ENCODE measurements around the gene WDFY3.

WDFY3 gene

GRCh38 chr4:84660606-84661005 lies 305.9 kb downstream of the WDFY3 start:
- DNase-seq = no peak

DNA sequence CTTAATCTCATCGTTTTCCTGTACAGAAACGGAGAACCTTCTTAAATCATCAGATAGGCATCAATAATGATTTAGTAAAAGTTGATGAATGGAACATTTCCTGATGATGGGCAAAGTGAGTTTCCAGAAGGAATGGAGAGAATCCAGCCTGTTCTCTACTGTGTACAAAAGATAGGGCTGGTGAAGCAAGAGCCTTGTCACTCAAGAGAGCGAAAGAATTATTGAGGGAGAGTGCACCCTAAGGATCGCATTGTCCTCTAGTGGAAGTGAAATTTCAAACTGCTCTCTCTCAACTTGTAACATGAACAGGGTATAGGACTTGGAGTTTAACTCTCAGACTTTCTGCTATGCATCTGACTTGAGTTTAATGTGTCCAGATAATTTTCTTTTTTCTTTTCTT lies 314.0 kb downstream of the WDFY3 start:
- no peak for DNase-seq

DNA sequence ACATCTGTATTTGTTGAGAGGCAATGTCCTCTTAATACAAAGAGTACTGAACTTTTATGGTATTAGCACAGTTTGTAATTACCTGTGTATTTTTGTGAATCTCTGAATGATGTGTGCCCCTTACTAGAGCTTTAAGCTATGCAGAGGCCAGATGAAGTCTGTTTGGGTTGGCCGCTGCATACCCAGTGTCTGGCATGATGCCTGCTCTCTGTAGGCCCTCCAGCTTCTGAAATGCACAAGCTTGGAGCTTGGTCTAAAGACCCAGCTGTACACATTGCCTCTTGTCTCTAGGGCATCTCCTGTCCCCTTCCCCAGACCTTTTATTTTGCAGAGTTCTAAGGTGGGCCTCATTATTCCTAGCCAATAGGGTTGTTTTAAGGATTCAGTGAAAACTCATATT lies 315.0 kb downstream of the WDFY3 start:
- no peak for DNase-seq

DNA sequence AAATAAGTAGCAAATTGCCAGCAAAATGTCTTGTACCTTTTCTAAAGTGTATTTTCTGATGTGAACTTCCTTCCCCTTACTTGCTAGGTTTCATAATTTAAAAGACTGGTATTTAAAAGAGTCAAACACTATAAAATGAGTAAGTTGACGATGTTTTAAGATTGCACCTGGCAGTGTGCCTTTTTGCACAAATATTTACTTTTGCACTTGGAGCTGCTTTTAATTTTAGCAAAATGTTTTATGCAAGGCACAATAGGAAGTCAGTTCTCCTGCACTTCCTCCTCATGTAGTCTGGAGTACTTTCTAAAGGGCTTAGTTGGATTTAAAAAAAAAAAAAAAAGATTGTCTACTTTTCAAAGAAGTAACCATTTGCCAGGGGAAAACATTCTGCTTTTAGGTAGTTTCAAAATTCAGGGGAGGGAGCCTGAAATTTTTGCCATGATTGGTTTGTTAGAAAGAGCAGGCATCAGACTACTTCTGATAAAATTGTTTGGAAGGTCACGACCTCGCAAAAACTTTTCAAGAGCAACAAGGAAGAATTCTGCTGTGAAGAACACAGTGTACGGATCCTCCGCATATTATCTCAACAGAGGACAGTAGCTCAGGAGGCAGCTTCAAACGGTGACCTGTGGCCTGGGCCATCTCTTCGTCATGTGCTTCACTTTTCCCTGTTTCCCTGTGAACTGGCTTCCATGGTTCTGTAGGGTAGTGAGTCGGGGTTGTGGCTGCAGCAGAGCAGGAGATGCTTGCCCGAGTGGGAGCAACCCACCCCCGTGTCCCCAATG lies 317.4 kb downstream of the WDFY3 start:
- DNase-seq = no peak

DNA sequence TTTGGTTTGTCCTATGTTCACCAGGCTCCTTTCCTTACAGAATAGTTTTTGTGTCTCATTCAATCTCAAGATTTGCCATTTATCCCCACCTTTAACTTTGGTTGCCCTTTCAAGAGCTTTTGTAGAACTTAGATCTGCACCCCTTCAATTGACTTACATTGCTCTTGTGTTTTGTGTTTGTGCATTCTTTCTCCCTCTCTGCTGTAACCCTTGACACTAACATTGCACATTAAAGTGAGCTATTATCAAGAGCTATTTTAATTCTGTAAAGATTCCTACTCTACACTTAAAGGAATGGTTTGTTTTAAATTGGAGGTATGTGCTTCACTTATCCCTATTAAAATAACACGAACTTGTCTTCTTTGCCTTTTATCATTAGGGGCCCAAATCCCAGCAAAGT lies 318.3 kb downstream of the WDFY3 start:
- DNase-seq = no peak

DNA sequence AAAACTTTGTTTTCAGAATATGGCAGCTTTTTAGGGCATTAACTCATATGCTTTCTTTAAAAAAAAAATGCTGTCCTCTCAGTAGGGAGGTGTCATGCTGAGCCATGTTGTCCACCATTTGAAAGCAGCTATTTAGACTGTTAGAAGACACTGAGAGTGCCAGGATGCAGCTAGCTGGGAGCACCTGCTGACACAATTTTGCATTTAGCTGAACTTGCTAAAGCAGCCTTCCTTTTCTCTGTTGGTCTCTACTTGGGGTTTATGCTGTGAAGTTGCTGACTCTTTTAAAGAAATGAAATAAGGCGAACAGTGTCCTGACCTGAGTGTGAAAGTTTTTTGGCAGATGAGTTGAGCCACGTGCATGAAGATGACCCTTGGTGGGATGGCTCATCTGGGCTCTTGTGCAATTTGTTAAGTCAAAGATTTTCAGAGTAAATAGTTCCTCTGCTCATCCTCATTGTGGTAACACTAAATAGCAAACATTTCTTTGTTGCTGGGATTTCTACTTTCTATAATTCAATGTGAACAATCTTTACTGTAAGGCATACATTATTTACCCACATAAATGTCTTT lies 319.1 kb downstream of the WDFY3 start:
- no peak for DNase-seq

- no peak for DNase-seq
These were observed 322.4 kb downstream of the WDFY3 start for GRCh38 chr4:84644087-84644486.

DNA sequence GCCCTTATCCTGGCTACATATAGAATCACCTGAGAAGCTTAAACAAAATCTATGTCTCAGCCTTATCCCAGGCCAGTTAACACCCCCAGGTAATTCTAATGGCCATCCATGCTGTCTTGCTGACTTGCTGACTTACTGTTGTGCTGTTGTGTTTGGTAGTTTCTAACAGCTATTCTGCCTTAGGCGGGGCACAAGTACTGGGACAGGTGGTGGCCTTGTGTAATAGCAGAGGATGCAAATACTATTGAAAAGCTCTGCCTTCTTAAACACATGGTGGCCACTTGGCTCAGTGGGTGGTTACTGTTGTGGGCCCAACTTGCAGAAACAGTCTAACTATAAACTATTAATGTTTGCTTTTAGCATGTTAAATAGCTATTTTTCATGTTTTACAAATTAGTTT lies 327.3 kb downstream of the WDFY3 start:
- no peak for DNase-seq

DNA sequence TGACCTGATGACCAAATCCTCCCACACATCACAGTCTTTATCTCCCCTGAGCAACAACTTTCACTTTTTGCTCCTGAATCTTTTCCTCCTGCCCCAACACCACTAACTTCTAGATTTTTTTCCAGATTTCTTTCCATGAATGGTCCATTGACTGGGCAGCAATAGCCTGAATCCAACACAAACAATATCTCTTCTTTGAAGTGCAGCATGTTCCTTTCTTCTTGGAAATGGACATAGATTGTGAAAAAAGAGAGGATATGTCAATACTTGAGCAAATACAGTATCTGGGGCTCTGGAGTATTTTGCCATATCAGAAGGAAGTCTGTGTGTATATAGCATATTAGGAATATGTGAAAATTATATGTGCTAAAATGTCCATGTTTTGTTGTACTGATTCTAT lies 328.4 kb downstream of the WDFY3 start:
- no peak for DNase-seq

GRCh38 chr4:84634961-84635360 lies 331.5 kb downstream of the WDFY3 start:
- DNase-seq = no peak

GRCh38 chr4:84632092-84632491 lies 334.4 kb downstream of the WDFY3 start:
- DNase-seq = no peak

- DNase-seq = no peak
These were observed 334.9 kb downstream of the WDFY3 start for GRCh38 chr4:84631573-84631972.

DNA sequence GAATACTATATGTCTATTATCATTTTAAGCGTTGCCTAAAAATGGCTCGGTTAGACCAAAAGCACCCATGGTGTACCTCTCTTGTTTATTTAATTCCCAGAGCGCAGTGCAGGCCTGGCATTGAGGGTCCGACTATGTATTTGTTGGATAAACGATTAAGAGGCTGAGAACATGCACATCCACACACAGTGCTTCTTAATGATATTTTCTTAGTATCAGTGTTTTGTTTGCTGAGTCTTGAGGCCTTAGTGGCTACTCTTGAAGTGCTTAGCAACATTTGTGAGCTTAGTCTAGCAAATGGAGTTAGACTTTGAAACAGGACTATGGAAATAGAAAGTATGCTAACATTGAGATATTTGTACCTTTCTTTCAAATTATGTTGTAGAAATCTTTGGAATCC lies 339.8 kb downstream of the WDFY3 start:
- DNase-seq = no peak

- no peak for DNase-seq
These were observed 342.8 kb downstream of the WDFY3 start for GRCh38 chr4:84623661-84624060.

- no peak for DNase-seq
These were observed 343.5 kb downstream of the WDFY3 start for GRCh38 chr4:84622959-84623358.
